ENCODE data around the gene SMIM22. TPM values are rescaled to one million over a fixed set of nuclear protein-coding genes. Genes with fewer than 3 reads are reported as not detected.
A peak's percentile ranks its signal among the peaks of the same experiment; 100 is the strongest.

The SMIM22 gene
- total RNA-seq, 1 donor from 2014 or later, result not detected

DNA sequence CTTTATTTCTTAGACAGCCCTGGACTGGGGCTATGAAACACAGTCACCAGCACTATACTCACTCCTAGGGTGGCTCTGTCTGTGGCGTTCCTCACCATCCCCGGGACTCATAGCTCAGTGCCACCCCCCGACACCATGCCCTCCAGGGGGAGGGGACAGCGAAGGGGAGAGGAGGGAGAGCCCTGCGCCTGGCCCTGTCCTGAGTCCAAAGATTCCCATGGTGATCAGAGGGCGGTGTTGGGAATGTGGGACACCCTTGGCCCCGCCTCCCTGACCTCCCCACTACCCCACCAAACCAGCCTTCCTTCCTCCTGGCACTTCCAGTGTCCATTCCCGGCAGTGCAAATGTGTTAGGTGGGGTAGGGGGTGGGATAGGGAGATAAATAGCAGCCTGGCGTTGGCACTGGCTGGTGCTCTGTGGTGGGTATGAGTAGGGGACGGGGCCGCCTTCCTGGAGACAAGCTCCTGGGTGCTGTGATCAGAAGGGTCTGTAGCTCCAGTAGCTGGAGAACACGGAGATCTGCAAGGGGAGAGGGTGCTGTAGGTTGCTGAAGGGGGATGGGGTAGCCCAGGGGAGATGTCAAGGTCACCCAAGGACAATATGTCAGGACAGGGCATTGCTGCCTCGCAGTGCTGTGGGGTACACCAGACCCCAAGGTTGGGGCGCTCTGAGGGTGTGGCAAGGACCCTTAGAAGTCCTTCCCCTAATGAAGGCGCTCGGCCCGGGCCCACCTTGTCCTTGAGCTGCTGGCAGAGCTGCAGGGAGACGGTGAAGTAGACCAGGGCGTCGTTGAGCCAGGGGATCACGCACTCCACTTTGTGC, 2.0 kb downstream of the SMIM22 start:
- no peak for DNase-seq

DNA sequence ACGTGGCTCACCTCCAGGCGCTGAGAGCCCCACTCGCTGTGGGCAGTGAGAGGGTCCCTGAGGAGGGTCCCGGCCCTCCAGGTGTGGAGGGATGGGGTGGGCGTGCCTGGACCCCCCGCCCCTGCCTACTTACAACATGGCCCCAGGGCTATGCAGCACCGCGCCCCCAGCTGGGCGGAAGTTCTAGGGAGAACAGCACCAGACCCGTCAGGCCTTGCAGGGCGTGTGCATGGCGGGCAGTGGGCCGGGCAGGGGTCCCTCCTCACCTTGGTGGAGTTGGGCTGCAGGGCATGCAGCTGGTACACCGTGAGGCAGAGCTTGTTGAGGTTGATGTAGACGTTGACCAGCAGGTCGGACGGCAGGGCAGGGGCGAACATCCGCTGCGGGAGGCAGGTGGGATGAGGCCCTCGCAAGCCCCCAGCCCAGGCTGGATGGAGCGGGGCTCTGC, 2.7 kb downstream of the SMIM22 start:
- DNase-seq, result no peak

DNA sequence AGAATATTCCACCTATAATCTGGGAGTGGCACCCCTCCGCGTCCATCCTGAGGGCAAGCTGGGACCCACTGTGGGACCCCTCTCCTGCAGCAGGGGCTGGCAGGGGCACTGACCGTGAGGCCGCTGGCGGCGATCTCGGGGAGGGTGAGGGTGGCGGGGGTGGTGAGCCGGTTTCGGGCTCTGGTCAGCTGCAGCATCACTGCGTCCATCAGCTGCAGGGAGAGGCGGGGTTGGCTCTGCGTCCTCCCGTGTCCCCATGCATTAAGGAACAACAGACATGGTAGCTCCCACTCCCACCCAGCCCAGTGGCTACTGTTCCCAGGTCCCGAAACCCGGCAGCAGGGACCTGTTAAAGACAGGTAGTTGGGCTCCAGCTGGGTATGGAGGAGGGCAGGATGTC, 3.3 kb downstream of the SMIM22 start:
- DNase-seq, result no peak

DNA sequence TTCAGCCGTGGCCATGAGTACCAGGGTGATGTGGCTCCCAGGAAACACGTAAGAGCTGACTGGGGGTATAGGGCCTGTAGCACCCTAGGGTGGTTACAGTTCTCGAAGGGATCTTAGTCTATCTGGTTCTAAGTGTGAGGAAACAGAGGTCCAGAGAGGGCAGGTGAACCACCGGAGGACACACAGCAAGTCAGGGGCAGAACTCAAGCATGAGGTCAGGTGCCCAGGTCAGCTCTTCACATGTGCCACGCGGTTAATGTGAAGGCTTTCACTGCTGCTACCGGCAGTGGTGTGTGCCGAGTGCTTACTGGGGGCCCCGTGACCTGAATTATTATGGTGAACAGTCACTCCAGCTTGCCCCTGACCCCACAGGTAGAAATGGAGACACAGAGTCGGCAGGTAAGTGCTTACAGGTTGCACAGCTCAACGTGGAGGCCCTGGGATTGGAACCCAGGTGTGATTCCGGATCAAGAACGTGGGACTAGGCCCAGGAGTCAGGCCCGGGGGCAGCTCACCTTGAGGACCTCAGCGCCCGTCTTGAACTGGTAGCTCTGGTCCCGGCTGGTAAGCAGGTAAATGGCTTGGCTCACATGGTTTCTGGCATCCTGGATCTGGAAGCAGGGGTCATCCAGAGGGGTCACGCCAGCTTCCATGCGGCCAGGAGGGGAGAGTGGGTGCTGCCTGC, 4.1 kb downstream of the SMIM22 start:
- DNase-seq, result no peak

DNA sequence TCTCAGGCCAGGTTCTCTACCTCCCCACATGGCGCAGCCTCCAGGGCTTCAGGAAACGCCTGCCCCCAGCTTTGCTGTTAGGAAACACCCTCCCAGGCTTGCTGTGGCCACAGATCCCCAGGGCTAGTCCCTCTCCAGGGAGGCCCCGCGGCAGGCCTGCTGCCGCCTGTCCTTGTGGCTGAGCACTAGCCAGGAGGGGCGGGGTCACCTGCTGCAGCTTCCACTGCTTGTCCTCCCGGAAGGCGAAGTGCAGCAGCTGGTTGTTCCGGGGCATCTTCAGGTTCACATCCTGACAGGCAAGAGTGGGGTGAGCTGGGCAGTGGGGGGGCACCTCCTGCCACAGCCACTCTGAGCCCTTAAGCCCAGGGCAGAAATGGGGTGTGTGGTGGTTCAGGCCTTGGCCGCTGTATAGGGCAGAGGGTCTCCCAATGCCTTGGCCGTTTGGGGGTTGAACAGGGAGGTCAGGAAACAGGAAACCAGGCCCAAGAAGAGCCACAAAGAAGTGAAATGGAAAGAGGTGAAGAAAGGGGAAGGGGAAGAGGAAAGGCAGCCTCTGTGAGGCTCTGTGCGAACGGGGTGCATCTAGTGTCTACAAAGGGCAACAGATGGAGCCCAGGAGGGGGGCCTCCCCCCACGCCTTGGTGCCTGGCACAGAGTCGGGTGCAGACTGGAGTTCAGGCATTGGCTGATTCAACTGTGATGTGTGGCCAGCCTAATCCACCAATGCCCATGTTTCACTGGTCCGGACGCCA, 5.3 kb downstream of the SMIM22 start:
- no peak for DNase-seq

DNA sequence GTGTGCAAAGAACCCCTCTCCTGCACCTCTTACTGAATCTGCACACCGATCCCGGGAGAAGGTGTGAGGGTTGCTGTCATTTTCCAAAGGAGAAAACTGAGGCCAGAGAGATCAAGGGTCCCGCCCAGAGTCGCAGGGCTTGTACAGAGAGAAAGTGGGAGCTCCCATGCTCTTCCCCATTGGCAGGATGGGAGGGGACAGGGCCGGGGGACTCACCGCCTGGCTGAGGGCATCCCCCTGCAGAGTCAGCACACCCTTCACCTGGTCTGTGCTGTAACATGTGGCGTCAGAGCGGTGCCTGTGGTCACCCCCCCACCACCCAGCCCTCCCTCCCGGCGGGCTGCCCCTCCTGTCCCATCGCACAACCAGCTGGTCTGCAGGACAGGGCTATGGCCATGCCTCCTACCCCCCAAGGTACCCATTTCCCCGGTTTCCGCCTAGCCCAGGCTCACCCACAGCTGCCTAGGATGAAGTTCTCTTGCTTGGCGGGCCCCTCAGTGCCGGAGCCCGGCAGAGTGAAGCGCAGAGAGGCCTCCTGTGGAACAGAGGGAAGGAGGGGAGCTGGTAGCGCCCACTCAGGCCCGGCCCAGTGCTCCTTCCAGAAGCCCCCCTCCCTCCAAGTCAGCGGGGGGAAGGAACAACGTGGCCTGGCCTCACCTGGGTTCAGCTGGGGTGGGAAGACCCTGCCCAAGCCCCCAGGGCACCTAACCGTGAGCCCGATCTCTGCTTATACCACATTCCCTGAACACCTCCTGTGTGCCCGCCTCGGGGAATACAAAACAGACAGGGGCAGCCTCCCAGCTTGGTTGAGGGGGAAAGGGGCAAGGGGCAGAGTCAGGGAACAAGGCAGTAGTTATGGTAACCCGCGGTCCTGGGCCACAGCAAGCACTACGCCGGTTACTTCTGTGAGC, 6.1 kb downstream of the SMIM22 start:
- no peak for DNase-seq

DNA sequence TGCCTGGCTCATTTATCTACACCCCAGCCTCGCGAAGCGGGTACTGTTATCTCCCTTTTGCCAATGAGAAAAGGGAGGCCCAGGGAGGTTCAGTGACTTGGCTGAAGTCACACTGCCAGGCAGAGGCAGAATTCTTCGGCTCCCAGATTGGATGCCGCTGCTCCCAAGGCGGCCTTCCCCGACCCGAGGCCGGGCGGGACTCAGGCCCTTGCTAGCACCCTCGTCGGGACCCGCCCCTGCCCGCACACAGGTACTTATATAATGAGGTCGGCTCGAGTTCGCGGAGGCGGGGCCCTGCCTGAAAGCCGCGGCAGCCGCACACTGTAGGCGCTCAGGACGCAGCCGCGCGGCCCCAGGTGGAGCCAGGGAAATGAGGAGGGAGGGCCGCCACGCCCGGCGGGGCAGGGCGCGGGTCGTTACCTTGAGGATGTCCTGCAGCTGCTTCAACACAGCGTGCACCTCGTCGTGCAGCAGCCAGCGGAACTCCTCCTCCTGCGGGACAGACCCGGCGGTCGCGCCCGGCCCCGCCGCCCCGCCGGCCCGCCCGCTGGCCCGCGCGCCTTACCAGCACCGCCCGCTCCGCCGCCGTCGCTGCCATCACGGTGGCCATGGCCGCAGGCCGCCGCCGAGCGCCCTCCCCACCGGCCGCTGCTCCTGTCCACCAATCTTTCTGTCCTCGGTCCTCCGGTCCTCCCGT, 6.9 kb downstream of the SMIM22 start, which contains the start of gene ROGDI:
Gene ROGDI (minus strand): TSS at position 672 of the 697 bp plus-strand sequence. CDS start 62 bp downstream, at position 610.
- peak; percentile 46 for DNase-seq

DNA sequence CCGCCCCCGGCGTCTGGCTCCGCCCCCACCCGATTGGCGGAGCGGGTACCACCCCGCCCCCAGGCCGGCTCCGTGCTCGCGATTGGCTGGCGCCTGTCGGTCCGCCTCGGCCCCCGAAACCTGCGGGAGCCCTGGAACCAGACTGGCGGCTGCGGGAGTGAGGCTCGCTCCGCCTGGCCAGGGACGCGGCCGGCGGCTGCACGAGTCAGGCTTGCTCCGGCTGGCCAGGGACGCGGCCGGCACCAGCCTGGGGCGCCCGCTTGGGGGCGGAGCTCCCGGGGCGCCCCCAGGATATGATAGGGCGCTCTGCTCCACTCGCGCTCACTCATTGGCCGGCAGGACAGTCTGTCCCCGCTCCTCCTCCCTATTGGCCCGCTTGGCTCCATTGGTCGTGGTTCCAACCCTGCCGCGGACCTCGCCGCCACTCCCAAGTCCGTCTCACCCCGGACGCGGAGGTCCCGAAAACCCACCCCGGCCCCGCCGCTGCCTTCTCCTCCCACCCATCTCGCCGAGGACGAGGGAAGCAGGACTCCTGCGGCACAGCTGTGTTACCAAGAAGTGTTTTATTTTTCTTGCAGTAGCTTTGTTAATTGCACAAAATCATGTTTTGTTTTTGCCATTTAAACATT, 7.6 kb downstream of the SMIM22 start:
- DNase-seq, result peak; percentile 92

DNA sequence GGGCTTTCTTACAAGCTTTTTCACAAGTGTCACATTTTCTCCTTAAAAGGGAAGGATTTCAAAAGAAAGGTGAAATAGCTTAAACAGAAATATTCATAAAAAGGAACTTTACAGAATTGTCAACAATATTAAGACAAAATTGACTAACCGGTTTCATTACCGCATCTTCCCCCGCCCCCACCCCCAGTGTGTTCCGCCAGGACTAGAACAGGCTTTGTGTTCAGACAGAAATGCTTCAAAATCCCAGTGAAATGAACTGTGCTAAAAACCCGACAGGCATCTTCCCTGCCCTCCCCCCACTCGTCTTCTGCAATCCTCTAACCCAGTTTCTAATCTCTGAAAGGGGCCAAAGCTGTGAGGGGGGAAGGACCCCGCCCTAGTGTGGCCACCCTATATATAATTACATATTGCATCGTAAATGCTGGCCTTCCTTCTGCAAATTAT, 8.3 kb downstream of the SMIM22 start:
- no peak for DNase-seq

DNA sequence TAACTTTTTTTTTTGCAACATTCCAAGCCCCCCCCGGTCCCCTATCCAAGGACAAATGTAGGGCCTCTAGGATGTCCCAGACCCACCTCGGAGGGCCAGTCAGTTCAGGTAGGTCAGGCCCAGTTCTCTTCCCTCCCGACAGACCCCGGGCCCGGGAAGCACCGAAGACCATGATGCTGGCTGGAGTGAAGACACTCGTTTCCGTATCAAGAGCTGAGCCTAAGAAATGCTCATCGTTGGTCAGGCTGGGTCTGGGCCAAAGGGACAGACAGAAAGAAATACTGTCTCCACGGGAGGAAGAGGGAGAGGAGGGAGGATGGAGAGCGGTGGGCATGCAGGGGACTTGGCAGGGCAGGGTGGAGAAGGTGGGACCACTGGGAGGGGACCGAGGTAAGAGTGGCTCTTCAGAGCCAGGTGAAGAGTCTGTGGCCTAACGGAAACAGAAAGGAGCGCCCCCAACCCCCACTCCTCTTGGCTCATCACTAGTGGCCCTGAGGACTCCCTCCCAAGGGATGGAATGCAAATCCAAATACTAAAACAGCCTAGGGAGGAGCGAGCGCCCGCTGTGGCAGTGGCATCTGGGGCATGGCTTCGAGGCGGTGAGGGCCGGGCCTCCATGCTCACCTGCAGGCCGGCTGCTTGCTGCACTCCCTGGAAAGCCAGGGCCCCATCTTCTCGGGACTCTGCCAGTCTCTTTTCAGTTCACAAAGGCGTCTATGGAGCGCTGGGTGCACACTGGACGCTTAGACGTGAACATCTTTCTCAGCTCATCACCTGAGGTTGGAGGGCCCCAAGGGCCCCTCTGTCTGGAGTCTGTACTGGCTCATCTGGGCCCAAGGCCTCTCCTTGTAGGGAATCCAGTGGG, 9.0 kb downstream of the SMIM22 start:
- no peak for DNase-seq

DNA sequence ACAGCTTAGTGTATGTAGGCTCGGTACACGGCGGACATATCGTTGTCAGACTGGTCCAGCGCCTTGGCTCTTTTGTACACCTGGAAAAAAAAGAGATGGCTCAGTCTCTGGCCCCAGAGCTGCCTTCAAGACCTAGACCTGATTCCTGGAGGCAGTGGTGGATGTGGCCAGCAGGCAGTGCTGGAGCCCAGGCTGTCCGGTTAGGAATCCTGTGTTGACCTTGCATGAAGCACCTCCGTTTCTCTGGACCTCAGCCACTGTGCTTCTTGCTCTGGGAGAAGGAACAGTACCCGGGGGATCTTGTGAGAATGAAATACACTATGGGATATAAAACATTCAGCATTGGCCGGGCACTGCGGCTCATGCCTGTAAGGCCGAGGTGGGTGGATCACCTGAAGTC, 10.1 kb downstream of the SMIM22 start:
- DNase-seq, result no peak

DNA sequence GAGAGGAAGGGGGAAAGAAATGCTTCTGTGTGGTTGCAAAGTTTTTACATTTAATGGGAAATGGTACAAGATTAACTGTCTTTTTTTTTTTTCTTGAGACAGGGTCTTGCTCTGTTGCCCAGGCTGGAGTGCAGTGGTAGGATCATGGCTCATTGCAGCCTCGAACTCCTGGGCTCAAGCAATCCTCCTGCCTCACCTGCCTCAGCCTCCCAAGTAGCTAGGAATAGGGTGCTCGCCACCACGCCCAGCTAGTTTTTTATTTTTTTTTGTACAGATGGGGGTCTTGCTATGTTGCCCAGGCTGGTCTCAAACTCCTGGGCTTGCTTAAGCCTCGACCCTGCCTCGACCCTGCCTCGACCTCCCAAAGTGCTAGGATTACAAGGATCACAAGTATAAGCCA, 11.1 kb downstream of the SMIM22 start:
- DNase-seq, result no peak

DNA sequence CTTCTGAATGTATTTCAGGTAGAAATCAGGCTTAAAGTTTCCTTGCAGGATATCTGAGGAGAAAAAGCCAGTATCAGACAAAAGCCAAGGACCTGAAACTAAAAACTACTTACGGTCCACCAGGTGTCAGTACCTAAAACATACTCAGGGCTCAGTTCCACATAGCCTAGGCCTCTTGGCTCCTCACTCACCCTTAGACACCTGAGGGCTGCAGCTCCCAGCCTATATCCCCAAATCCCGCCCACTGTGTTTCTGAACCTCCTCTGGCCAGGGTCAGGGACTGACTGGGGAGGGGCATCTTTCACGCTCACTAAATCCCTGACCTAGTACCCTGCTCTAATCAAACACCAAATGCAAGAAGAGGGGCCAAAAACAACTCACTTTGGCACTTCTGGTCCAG, 16.1 kb downstream of the SMIM22 start:
- DNase-seq, result no peak

DNA sequence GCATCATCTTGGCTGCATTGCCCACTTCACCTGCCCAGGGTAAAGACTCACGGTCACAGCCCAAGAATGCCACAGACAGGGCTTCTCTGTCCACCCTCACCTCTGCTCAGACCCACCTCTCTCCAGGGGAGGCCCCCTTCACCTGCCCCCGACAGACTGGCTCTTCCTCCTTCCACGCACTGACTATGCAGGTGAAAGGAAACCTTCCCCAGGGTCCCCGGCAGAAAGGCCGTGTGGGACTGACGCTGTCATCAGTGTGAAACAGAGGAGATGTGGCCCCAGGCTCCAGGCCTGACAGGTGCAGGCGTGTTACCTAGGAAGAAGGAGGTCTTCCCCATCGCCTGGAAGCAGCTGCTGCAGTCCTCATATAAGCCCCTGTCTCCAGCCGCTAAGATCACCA, 16.6 kb downstream of the SMIM22 start:
- DNase-seq, result no peak

DNA sequence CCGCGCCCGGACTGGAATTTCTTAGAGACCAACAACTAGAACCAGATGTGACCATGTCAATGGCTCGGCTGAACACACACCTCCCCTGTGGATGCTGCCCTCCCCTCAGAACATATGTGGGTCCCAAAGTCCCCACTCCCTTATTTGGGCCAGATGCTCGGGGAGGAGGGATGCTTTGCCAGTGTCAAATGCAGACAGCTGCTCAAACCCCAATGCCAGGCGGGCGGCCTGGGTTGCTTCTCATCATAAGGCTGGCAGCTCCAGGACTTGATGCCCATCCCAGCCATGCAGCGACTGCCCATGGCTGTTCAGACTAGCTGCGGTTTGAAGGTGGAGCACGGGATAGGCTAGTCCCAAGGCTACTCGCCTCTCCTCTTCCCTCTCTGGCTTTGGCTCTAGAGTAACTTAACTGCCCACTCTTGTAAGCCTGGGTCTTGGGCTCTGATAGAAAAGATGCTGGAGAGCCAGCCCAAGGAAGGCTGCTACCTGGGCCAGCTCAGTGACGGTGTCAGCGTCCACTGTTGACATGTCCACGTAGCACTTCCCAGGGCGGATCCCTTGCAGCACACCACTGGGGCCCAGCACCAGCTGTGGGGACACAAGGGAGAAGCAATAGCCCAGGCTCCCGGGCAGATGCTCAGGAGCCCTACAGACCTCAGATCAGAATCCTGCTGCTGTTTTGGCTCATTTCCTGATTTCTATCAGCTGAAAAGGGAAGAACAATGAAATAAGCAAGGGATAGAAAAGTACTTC, 18.3 kb downstream of the SMIM22 start:
- no peak for DNase-seq

DNA sequence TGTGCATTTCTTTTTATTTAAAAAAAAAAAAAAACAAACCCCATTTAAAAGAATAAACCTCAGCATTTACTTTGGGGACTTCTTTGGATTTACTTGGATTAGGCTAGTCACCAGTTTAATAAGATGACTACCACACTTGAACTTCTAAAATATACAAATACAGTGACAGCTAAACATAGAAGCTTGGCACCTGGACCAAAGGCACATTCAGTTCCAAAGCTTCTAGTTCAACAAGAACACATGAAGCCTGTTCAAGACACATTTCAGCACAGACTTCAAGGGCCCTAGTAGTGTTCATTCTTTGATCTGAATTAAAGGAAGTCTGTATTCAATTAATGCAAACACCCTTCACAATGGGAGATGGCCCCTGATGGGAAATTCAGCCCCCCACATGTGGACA, 18.9 kb downstream of the SMIM22 start:
- no peak for DNase-seq

DNA sequence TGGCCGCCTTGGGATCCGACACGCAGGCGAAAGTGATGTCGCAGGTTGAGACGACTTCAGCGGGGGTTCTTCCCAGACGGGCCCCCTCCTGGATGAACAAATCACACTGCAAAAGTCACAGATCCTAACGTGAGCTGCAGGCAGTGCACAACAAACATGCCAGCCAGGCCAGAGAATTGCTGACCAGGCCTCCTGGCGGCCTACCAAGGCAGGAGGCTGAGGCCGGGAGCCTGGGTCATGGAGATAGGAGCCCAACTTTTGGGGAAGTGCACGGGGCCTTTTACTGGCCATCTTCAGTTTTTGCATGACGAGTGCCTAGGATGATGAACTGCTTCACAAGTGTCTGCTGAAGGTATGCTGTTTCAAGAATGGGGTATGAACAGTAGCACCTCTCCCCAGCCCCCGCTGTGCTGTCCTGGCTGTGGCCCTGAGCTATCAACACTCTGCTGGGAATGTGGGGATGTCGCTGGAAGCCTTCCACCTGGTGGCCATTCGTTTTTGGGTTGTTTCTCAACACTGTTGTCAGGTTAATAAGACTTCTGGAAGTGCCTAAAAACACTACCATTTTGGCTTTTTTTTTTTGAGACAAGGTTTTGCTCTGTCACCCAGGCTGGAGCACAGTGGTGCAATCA, 19.5 kb downstream of the SMIM22 start:
- DNase-seq, result no peak

DNA sequence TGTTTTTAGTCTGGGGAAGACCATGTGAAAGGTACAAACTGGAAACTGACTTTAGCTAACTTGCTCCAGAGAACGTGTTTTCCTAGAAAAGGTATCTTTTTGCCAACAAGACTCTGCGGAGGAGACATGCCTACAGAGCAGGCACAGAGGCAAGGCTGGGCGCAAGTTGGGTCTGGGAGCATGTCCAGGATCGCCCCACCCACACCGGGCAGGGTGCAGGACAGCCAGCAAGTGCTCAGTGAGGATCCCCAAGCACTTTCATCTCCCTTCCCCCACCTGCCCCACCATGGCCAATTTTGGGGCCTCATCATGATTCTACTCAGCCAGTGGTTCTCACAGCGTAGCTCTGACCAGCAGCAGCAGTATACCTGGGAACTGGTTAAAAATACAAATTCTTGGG, 25.5 kb downstream of the SMIM22 start:
- DNase-seq, result no peak

DNA sequence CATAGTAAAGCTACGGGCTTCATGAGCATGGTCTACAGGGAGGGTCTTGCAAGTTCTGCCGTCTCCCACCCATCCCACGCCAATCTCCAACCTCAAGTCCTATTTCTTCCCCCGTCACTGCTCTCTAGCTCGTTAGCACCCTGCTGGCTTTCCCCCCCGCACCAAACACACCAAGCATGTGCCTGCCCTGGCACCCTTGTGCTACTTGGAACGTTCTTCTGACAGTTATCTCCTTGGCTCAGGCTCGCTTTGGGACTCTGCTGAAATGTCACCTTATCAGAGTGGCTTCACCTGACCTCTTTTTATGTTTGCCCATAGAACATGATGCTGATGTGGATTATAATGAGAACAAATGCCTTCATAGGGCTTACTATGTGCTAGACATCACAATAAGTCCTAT, 30.0 kb downstream of the SMIM22 start:
- no peak for DNase-seq
